Activated T-cell treated with anti-CD3 and anti-CD28 coated beads for 1 hour (primary cell): ENCODE measurements around the gene SPTBN2.

Experiments
- DNase-seq: peaks from one replicate; pipeline ENCODE4 v3.0.0-alpha.2; 2020; ENCODE audit warnings: low read depth

The SPTBN2 gene

DNA sequence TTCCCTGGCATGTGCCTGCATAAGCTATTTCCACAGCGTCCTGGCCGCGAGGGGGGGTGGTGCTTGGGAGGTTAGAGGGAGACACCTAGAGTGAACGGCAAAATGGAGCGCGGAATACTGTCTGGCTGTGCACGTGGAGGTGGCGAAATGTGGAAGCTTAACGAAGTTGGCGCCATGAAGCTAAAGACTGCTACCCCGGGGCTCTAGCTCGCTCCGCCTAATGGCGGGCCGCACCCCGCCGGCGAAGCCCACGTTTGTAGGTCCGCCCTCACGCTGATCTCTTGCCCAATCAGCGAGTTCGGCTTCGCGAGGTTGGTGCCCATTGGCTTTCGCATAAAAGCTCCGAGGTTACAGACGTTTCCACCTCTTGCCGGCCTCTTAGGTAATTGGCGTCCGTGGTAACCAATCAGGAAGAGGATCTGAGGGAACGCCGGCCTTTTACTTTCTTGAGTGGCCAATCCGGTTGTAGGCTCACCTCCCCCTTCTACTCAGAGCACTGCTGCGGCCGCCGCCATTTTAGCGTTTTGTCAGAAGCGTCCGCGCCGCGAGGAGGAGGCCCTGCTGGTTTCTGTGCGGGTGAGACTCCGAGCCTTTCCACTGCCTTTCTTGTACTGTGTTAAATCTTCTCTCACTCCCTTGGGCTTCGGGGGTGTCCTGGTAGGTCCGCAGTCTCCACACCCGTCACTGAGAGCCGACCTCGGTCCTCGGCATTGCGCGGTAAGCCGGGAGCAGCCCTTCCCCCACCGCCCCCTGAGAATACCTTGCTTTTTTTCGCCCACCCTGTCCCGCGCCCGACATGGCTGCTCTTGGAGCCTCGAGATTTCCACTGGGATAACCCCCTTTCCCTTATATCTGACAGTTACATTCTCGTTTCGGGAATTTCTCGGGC is 90.6 kb downstream of the SPTBN2 start, which contains the start of gene RBM4:
Gene RBM4, plus strand, starts transcription at position 527 of the 889 bp plus-strand sequence. CDS start 1,009 bp downstream, outside the sequence.
- DNase-seq = peak; percentile 87

GRCh38 chr11:66637557-66638176 is 91.3 kb downstream of the SPTBN2 start:
- no peak for DNase-seq

DNA sequence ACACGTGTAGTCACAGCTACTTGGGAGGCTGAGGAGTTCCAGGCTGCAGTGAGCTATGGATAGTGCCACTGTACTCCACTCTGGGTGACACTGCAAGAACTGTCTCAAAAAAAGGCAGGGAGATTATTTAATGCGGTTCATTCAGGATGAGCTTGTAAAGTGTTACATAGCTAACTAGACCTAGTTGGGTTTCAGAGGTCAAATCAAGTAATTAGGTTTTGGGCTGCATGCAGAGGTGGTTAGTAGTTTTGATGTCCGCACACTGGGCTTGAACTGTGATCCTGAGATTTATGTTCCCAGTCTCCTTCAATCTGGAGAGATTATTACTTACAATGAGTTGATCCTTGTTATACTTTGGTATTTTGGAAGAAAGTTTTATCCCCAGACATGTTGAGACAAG is 92.6 kb downstream of the SPTBN2 start:
- DNase-seq = no peak
